ENCODE results near the gene MAK. TPM values are rescaled to one million over a fixed set of nuclear protein-coding genes. Genes with fewer than 3 reads are reported as not detected.
"Not testable (repeated sequence)": the region's sequence is repeated elsewhere in the genome, so short reads cannot be mapped to it uniquely, and the experiment has no call there.

MAK gene
- polyA plus RNA-seq (2013): 0.73 TPM

DNA sequence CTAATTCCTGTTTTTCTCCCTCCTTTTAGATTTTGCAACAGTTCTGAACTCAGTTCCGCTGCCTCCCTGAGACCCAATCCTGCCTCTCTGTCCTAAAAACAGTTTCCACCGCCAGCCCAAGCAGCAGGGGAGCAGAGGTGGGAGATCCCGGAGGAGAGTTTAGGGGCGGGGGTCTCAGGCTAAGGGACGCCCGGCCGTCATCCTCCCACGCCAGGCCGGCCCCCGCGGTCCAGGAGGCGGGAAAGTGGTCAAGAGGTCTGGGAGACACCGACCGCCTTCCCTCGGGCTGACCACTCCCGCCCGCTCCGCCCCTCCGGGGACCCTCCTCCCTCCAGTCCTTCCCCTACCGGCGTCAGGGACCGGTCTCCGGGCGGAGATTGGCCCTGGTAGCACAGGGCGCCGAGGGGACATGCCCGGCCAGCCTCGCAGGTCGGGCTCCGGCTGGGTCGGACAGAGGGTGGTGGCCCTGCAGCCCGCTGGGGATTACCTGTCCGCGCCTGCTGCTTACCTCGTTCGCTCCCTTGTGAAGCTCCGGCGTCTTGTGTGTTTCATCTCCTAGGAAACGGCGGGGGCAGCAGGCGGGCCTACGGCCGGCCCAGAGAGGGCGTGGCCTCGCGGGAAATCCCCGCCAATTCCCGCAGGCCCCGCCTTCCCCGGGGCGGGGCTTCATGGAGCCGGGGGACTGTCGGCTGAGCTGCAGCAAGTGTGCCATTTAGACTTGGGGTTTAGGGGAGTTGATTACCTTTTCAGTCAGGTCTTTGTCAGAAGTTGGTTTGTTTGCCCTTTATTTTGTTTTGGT lies at the start of gene MAK:
TSS of gene MAK (minus strand) at position 545 of the 799 bp plus-strand sequence. CDS start 7,891 bp downstream, outside the sequence.
- DNase-seq: peak; percentile 87 to 93 (median 93)
- peak within 1 kb of the TSS; percentile 39 to 85 (median 71) for H3K4me3 ChIP-seq (ENCODE audit: control insufficient read depth in 1 of 7, extremely low read depth in 1 of 7, insufficient read depth in 4 of 7, low read depth in 2 of 7, low read length in 6 of 7)
- peaks cover 5 to 22% (median 19%) of the 10 kb centered on the region in 4 experiments for H3K4me1 ChIP-seq (ENCODE audit: control extremely low read depth in 1 of 4, control insufficient read depth in 4 of 4, insufficient read depth in 4 of 4, low read length in 3 of 4)
- POLR2A ChIA-PET: interaction anchor here (0.6 to 0.7 kb wide), 2 partner anchors 427 to 1172 kb away, joined by 3 to 4 read pairs; no protein-coding TSS in a partner anchor
- WGBS (ENCODE audit: insufficient coverage): under 1% methylated on average over 47 of the region's 53 CpGs
- peaks cover 6 to 61% (median 32%) of the 10 kb centered on the region in 5 experiments for H3K27me3 ChIP-seq (replicated peaks in 2 of 5; ENCODE audit: control insufficient read depth in 4 of 5, insufficient read depth in 5 of 5, low read length in 4 of 5)
- peaks cover 0 to 6% (median 0%) of the 10 kb centered on the region in 5 experiments for H3K9me3 ChIP-seq (ENCODE audit: control extremely low read depth in 1 of 5, control insufficient read depth in 4 of 5, insufficient read depth in 2 of 5, low read depth in 1 of 5, low read length in 4 of 5)
- H3K36me3 ChIP-seq (ENCODE audit: control insufficient read depth in 4 of 4, insufficient read depth in 4 of 4, low read length in 3 of 4): no peaks in the 10 kb centered on the region
- CTCF ChIA-PET: no interaction called here
- peak within 1 kb of the TSS in 1 of 2 experiments; percentile 79 for H3K27ac ChIP-seq (ENCODE audit: insufficient read depth in 1 of 2, low read depth in 1 of 2, low read length in 2 of 2, poor library complexity in 1 of 2, severe bottlenecking in 2 of 2)

DNA sequence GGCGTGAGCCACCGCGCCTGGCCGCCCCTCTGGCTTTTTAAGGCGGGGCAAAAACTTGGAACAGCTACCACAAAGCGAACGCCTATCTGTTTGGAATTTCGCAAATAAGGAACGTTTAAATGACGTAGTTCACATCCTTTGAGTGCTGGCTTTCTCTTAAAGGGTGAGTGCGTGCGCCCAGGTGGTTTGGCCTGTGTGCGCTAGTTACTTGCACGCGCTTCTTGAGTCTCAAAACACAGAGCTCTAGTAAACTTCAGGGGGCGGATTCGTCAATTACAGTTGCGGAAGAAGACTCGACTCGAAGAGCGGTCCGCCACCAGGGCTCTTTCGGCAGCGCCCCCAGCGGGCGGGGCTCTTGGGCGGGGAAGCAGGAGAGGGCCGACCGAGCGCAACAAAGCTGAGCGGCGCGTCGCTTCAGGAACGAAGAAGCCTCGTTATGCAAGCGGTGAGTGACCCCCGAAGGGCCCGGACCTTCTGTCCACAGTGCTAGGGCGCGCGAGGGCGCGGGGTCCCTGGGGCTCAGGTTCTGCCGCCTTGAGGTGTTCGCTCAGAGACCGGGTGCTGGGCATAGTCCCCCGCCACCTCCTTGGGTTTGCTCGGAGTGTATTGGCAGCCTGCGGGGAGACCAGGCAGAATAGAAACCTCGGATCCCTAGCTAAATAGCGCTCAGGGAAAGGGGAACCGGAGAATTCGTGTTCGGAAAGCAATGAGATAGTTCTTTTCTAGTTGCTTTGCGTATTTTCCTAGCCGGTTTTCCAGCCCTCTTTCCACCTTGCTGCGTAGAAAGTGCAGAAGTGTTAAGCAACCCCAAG lies 48.6 kb upstream of the MAK start, which contains the start of gene SYCP2L:
TSS of gene SYCP2L (plus strand) at position 362 of the 812 bp plus-strand sequence. CDS start at position 437, 75 bp downstream.
- Histone ChIP-seq H3K27ac (ENCODE audit: insufficient read depth in 1 of 2, low read depth in 1 of 2, low read length in 2 of 2, poor library complexity in 1 of 2, severe bottlenecking in 2 of 2) (peak within 1 kb of the TSS in 1 of 2 experiments; percentile 58), H3K4me3 (ENCODE audit: control insufficient read depth in 1 of 7, extremely low read depth in 1 of 7, insufficient read depth in 4 of 7, low read depth in 2 of 7, low read length in 6 of 7) (peak within 1 kb of the TSS in 6 of 7 experiments; percentile 37 to 70 (median 61)), H3K36me3 (ENCODE audit: control insufficient read depth in 4 of 4, insufficient read depth in 4 of 4, low read length in 3 of 4) (no peaks in the 10 kb centered on the region), H3K4me1 (ENCODE audit: control extremely low read depth in 1 of 4, control insufficient read depth in 4 of 4, insufficient read depth in 4 of 4, low read length in 3 of 4) (peaks cover 2 to 25% (median 18%) of the 10 kb centered on the region in 4 experiments), H3K9me3 (ENCODE audit: control extremely low read depth in 1 of 5, control insufficient read depth in 4 of 5, insufficient read depth in 2 of 5, low read depth in 1 of 5, low read length in 4 of 5) (peaks cover 0 to 5% (median 0%) of the 10 kb centered on the region in 5 experiments), H3K27me3 (replicated peaks in 2 of 5; ENCODE audit: control insufficient read depth in 4 of 5, insufficient read depth in 5 of 5, low read length in 4 of 5) (peaks cover 9 to 67% (median 30%) of the 10 kb centered on the region in 5 experiments)
- 3% methylated on average over 47 of the region's 58 CpGs for WGBS (ENCODE audit: insufficient coverage)
- CTCF ChIA-PET: interaction anchor here (0.7 to 1.5 kb wide), 4 partner anchors 9 to 17 kb away, joined by 3 to 6 read pairs (median 4); no protein-coding TSS in a partner anchor
- peak; percentile 65 to 84 (median 70) for DNase-seq
- POLR2A ChIA-PET: no interaction called here

DNA sequence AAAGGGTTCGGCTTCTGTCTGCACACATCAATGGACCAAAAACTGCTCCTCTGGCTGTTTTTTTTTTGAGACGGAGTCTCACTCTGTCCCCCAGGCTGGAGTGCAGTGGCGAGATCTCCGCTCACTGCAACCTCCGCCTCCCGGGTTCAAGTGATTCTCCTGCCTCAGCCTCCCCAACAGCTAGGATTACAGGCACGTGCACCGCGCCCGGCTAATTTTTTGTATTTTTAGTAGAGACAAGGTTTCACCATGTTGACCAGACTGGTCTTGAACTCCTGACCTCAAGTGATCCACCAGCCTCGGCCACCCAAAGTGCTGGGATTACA lies 48.0 kb upstream of the MAK start:
- POLR2A ChIA-PET: not testable (repeated sequence)
- WGBS (ENCODE audit: insufficient coverage): 46% methylated on average over 7 of the region's 11 CpGs
- H3K4me3 ChIP-seq (ENCODE audit: control insufficient read depth in 1 of 7, extremely low read depth in 1 of 7, insufficient read depth in 4 of 7, low read depth in 2 of 7, low read length in 6 of 7): peak overlapping the region in 4 of 7 experiments; percentile 59 to 70 (median 66)

GRCh38 chr6:10884245-10884972 lies 46.1 kb upstream of the MAK start:
- no peak overlapping the region for H3K4me3 ChIP-seq (ENCODE audit: control insufficient read depth in 1 of 7, extremely low read depth in 1 of 7, insufficient read depth in 4 of 7, low read depth in 2 of 7, low read length in 6 of 7)
- H3K27ac ChIP-seq (ENCODE audit: insufficient read depth in 1 of 2, low read depth in 1 of 2, low read length in 2 of 2, poor library complexity in 1 of 2, severe bottlenecking in 2 of 2): no peak overlapping the region
- peaks cover 0 to 2% (median 0%) of the 10 kb centered on the region in 5 experiments for H3K9me3 ChIP-seq (ENCODE audit: control extremely low read depth in 1 of 5, control insufficient read depth in 4 of 5, insufficient read depth in 2 of 5, low read depth in 1 of 5, low read length in 4 of 5)
- H3K36me3 ChIP-seq (ENCODE audit: control insufficient read depth in 4 of 4, insufficient read depth in 4 of 4, low read length in 3 of 4): no peaks in the 10 kb centered on the region
- WGBS (ENCODE audit: insufficient coverage): 21% methylated on average over 18 of the region's 24 CpGs
- ChIA-PET POLR2A (no interaction called here), CTCF (no interaction called here)
- peaks cover 2 to 23% (median 21%) of the 10 kb centered on the region in 4 experiments for H3K4me1 ChIP-seq (ENCODE audit: control extremely low read depth in 1 of 4, control insufficient read depth in 4 of 4, insufficient read depth in 4 of 4, low read length in 3 of 4)
- H3K27me3 ChIP-seq (replicated peaks in 2 of 5; ENCODE audit: control insufficient read depth in 4 of 5, insufficient read depth in 5 of 5, low read length in 4 of 5): peaks cover 16 to 92% (median 41%) of the 10 kb centered on the region in 5 experiments
- no peak for DNase-seq

More for the DNA sequence above, 48.0 kb upstream of the MAK start:
- Histone ChIP-seq H3K27ac (ENCODE audit: insufficient read depth in 1 of 2, low read depth in 1 of 2, low read length in 2 of 2, poor library complexity in 1 of 2, severe bottlenecking in 2 of 2) (peak overlapping the region in 1 of 2 experiments; percentile 58), H3K27me3 (replicated peaks in 2 of 5; ENCODE audit: control insufficient read depth in 4 of 5, insufficient read depth in 5 of 5, low read length in 4 of 5) (peaks cover 9 to 73% (median 36%) of the 10 kb centered on the region in 5 experiments), H3K4me1 (ENCODE audit: control extremely low read depth in 1 of 4, control insufficient read depth in 4 of 4, insufficient read depth in 4 of 4, low read length in 3 of 4) (peaks cover 2 to 26% (median 22%) of the 10 kb centered on the region in 4 experiments)
- H3K9me3 ChIP-seq (ENCODE audit: control extremely low read depth in 1 of 5, control insufficient read depth in 4 of 5, insufficient read depth in 2 of 5, low read depth in 1 of 5, low read length in 4 of 5); DNase-seq; H3K36me3 ChIP-seq (ENCODE audit: control insufficient read depth in 4 of 4, insufficient read depth in 4 of 4, low read length in 3 of 4): not testable (repeated sequence)
- CTCF ChIA-PET: interaction anchor here (0.7 to 1.5 kb wide), 2 partner anchors 8 to 11 kb away, joined by 4 to 6 read pairs; no protein-coding TSS in a partner anchor

- CTCF ChIA-PET: no interaction called here
- Histone ChIP-seq H3K27ac (ENCODE audit: insufficient read depth in 1 of 2, low read depth in 1 of 2, low read length in 2 of 2, poor library complexity in 1 of 2, severe bottlenecking in 2 of 2) (no peak overlapping the region), H3K4me1 (ENCODE audit: control extremely low read depth in 1 of 4, control insufficient read depth in 4 of 4, insufficient read depth in 4 of 4, low read length in 3 of 4) (peaks cover 0 to 23% (median 18%) of the 10 kb centered on the region in 4 experiments), H3K9me3 (ENCODE audit: control extremely low read depth in 1 of 5, control insufficient read depth in 4 of 5, insufficient read depth in 2 of 5, low read depth in 1 of 5, low read length in 4 of 5) (peaks cover 0 to 2% (median 0%) of the 10 kb centered on the region in 5 experiments), H3K27me3 (replicated peaks in 2 of 5; ENCODE audit: control insufficient read depth in 4 of 5, insufficient read depth in 5 of 5, low read length in 4 of 5) (peaks cover 16 to 95% (median 43%) of the 10 kb centered on the region in 5 experiments), H3K36me3 (ENCODE audit: control insufficient read depth in 4 of 4, insufficient read depth in 4 of 4, low read length in 3 of 4) (no peaks in the 10 kb centered on the region), H3K4me3 (ENCODE audit: control insufficient read depth in 1 of 7, extremely low read depth in 1 of 7, insufficient read depth in 4 of 7, low read depth in 2 of 7, low read length in 6 of 7) (peak overlapping the region in 2 of 7 experiments; percentile 30 to 39)
- POLR2A ChIA-PET: no interaction called here
- DNase-seq: no peak
- WGBS (ENCODE audit: insufficient coverage): 9% methylated on average over 35 of the region's 51 CpGs
Measured at GRCh38 chr6:10883312-10884244, 45.2 kb upstream of the MAK start.
